Memory B cell (primary cell): ENCODE results near the gene BAG2.

Source experiments
- ATAC-seq: fragments of 150-1000 bp; cut with Tn5 transposase; 2 replicates; pipeline ENCODE4 v1.10.0; 2021; ENCODE audit warnings: low read depth, mild to moderate bottlenecking, moderate library complexity
- DNase-seq, 2 donors: peaks; one replicate each; pipeline ENCODE4 v3.0.0; 2022; ENCODE audit warnings: low spot score in 2 of 2
- H3K27ac Mint-ChIP-seq: one replicate; pipeline ENCODE4 v1.8.0; 2022; ENCODE audit warnings: mild to moderate bottlenecking, moderate library complexity, mixed read lengths
- H3K27me3 Mint-ChIP-seq: one replicate; pipeline ENCODE4 v1.8.0; 2022; ENCODE audit warnings: mixed read lengths
- H3K36me3 Mint-ChIP-seq: one replicate; pipeline ENCODE4 v1.8.0; 2022; ENCODE audit warnings: mild to moderate bottlenecking, mixed read lengths
- H3K4me1 Mint-ChIP-seq: one replicate; pipeline ENCODE4 v1.8.0; 2022; ENCODE audit warnings: mixed read lengths
- H3K4me3 Mint-ChIP-seq: one replicate; pipeline ENCODE4 v1.8.0; 2022; ENCODE audit warnings: mild to moderate bottlenecking, moderate library complexity, mixed read lengths
- H3K9me3 Mint-ChIP-seq: one replicate; pipeline ENCODE4 v1.8.0; 2022; ENCODE audit warnings: mixed read lengths

The BAG2 gene

GRCh38 chr6:57158658-57159057 is 13.5 kb upstream of the BAG2 start:
- H3K27ac Mint-ChIP-seq, result no peak overlapping the region
- no peaks in the 10 kb centered on the region for H3K9me3 Mint-ChIP-seq
- peaks cover 20% of the 10 kb centered on the region for H3K36me3 Mint-ChIP-seq
- no peak overlapping the region for H3K4me3 Mint-ChIP-seq
- no peak for ATAC-seq
- DNase-seq, result no peak
- peaks cover 2% of the 10 kb centered on the region for H3K4me1 Mint-ChIP-seq
- no peaks in the 10 kb centered on the region for H3K27me3 Mint-ChIP-seq

GRCh38 chr6:57159127-57159526 is 13.0 kb upstream of the BAG2 start:
- peaks cover 18% of the 10 kb centered on the region for H3K36me3 Mint-ChIP-seq
- ATAC-seq, result no peak
- H3K4me3 Mint-ChIP-seq, result no peak overlapping the region
- H3K9me3 Mint-ChIP-seq, result no peaks in the 10 kb centered on the region
- DNase-seq, result no peak
- H3K4me1 Mint-ChIP-seq, result peaks cover 2% of the 10 kb centered on the region
- H3K27ac Mint-ChIP-seq, result no peak overlapping the region
- no peaks in the 10 kb centered on the region for H3K27me3 Mint-ChIP-seq

DNA sequence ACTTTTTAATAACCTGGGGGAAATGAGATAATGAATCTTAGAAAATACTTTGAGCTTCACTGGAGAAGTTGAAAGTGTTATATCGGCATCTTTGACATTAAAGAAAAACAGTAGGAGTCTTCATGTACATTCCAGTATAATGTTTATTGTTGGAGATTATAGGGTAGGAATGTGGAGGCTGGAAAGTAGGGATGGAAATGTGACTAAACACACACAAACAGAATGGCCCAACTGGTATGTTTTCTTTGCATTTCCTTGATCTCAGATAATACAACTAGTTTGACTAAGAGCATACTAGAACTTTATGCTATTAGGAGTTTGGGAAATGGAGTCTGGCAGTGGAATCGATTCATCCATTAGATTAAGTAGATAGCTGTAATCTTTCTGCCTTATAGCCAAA is 10.1 kb upstream of the BAG2 start:
- H3K9me3 Mint-ChIP-seq, result no peaks in the 10 kb centered on the region
- peaks cover 29% of the 10 kb centered on the region for H3K36me3 Mint-ChIP-seq
- ATAC-seq, result no peak
- H3K27me3 Mint-ChIP-seq, result no peaks in the 10 kb centered on the region
- H3K4me1 Mint-ChIP-seq, result peaks cover 2% of the 10 kb centered on the region
- DNase-seq, result no peak
- H3K27ac Mint-ChIP-seq, result no peak overlapping the region
- no peak overlapping the region for H3K4me3 Mint-ChIP-seq

- H3K9me3 Mint-ChIP-seq, result no peaks in the 10 kb centered on the region
- no peak for ATAC-seq
- DNase-seq, result no peak
- peaks cover 2% of the 10 kb centered on the region for H3K4me1 Mint-ChIP-seq
- no peak overlapping the region for H3K4me3 Mint-ChIP-seq
- peaks cover 29% of the 10 kb centered on the region for H3K36me3 Mint-ChIP-seq
- H3K27ac Mint-ChIP-seq, result no peak overlapping the region
- H3K27me3 Mint-ChIP-seq, result no peaks in the 10 kb centered on the region
Observed at GRCh38 chr6:57162516-57162915, 9.6 kb upstream of the BAG2 start.

- H3K9me3 Mint-ChIP-seq, result no peaks in the 10 kb centered on the region
- ATAC-seq, result no peak
Observed at GRCh38 chr6:57163956-57164355, 8.2 kb upstream of the BAG2 start.

GRCh38 chr6:57165080-57165479 is 7.0 kb upstream of the BAG2 start:
- Mint-ChIP-seq H3K4me1 (peaks cover 2% of the 10 kb centered on the region), H3K27ac (no peak overlapping the region), H3K9me3 (no peaks in the 10 kb centered on the region), H3K36me3 (peaks cover 30% of the 10 kb centered on the region), H3K27me3 (no peaks in the 10 kb centered on the region), H3K4me3 (no peak overlapping the region)
- ATAC-seq (no peak), DNase-seq (no peak)

More at GRCh38 chr6:57163956-57164355, 8.2 kb upstream of the BAG2 start:
- DNase-seq, result no peak
- Mint-ChIP-seq H3K36me3 (peaks cover 29% of the 10 kb centered on the region), H3K27me3 (no peaks in the 10 kb centered on the region), H3K27ac (no peak overlapping the region), H3K4me1 (peaks cover 2% of the 10 kb centered on the region), H3K4me3 (no peak overlapping the region)

- ATAC-seq (no peak), DNase-seq (peak; percentile 0 to 16)
- Mint-ChIP-seq H3K27ac (peak overlapping the region; percentile 97), H3K27me3 (no peaks in the 10 kb centered on the region), H3K4me1 (peaks cover 23% of the 10 kb centered on the region), H3K4me3 (peak overlapping the region; percentile 93), H3K9me3 (no peaks in the 10 kb centered on the region), H3K36me3 (peaks cover 2% of the 10 kb centered on the region)
Observed at GRCh38 chr6:57173056-57173885, 1.1 kb downstream of the BAG2 start.

- H3K27me3 Mint-ChIP-seq, result no peaks in the 10 kb centered on the region
Observed at GRCh38 chr6:57173886-57174510, 1.9 kb downstream of the BAG2 start.

GRCh38 chr6:57174511-57174907 is 2.4 kb downstream of the BAG2 start:
- no peak overlapping the region for H3K4me3 Mint-ChIP-seq
- H3K27me3 Mint-ChIP-seq, result no peaks in the 10 kb centered on the region
- no peak overlapping the region for H3K27ac Mint-ChIP-seq
- DNase-seq (no peak), ATAC-seq (no peak)
- peaks cover 23% of the 10 kb centered on the region for H3K4me1 Mint-ChIP-seq
- peaks cover 2% of the 10 kb centered on the region for H3K36me3 Mint-ChIP-seq
- no peaks in the 10 kb centered on the region for H3K9me3 Mint-ChIP-seq

More at GRCh38 chr6:57173886-57174510, 1.9 kb downstream of the BAG2 start:
- Mint-ChIP-seq H3K4me1 (peaks cover 23% of the 10 kb centered on the region), H3K36me3 (peaks cover 2% of the 10 kb centered on the region), H3K4me3 (peak overlapping the region; percentile 93), H3K27ac (peak overlapping the region; percentile 25), H3K9me3 (no peaks in the 10 kb centered on the region)
- ATAC-seq (no peak), DNase-seq (no peak)

- H3K4me1 Mint-ChIP-seq, result peaks cover 23% of the 10 kb centered on the region
- no peaks in the 10 kb centered on the region for H3K9me3 Mint-ChIP-seq
Observed at GRCh38 chr6:57177545-57178265, 5.6 kb downstream of the BAG2 start.

DNA sequence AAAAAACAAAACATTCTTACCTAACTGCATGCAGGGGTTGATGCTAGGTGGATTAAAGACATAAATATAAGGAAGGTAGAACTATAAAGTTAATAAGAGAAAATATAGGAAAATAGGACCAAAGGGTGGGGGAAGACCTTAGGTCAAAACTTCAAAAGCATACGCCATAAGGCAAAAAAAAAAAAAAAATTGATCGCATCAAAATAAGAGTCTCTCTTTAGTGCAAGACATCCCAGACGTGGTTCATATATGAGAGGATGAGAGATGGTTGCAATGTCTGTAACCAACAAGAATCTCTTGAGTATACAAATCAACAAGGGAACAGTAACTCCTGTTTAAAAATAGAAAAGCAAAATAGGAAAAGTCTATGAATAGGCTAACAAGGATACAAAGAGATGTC is 8.5 kb downstream of the BAG2 start:
- DNase-seq, result no peak
- Mint-ChIP-seq H3K4me3 (no peak overlapping the region), H3K36me3 (peaks cover 13% of the 10 kb centered on the region), H3K27ac (no peak overlapping the region), H3K27me3 (no peaks in the 10 kb centered on the region), H3K9me3 (no peaks in the 10 kb centered on the region), H3K4me1 (peaks cover 10% of the 10 kb centered on the region)
- ATAC-seq, result no peak

More at GRCh38 chr6:57177545-57178265, 5.6 kb downstream of the BAG2 start:
- Mint-ChIP-seq H3K36me3 (peaks cover 11% of the 10 kb centered on the region), H3K4me3 (no peak overlapping the region), H3K27ac (peak overlapping the region; percentile 47), H3K27me3 (no peaks in the 10 kb centered on the region)
- ATAC-seq, result no peak
- no peak for DNase-seq

DNA sequence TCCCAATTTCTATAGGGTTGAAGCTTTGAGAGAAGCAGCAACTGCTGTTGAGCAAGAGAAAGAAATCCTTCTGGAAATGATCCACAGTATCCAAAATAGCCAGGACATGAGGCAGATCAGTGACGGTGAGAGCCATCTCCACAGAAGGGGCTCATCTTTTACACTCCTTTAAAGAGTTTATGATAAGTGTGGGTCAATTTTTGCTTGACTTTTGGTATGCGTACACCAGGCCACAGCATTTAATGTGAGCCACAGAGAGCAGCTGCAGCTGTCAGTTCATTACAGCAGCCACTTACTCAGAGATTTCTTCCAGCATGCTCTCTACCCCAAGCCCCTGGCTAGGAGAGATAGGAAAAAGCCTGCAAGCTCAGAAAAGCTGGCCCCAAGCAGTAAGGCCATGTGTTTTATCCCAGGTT is 9.9 kb downstream of the BAG2 start:
- no peak for ATAC-seq

GRCh38 chr6:57183336-57183735 is 11.2 kb downstream of the BAG2 start:
- no peak for ATAC-seq
- Mint-ChIP-seq H3K4me1 (peaks cover 3% of the 10 kb centered on the region), H3K4me3 (no peak overlapping the region), H3K9me3 (no peaks in the 10 kb centered on the region), H3K36me3 (peaks cover 13% of the 10 kb centered on the region), H3K27ac (no peak overlapping the region), H3K27me3 (no peaks in the 10 kb centered on the region)
- no peak for DNase-seq

More for the DNA sequence above, 9.9 kb downstream of the BAG2 start:
- H3K27ac Mint-ChIP-seq, result no peak overlapping the region
- H3K4me1 Mint-ChIP-seq, result peaks cover 3% of the 10 kb centered on the region
- no peak overlapping the region for H3K4me3 Mint-ChIP-seq
- no peaks in the 10 kb centered on the region for H3K9me3 Mint-ChIP-seq
- DNase-seq, result no peak
- H3K27me3 Mint-ChIP-seq, result no peaks in the 10 kb centered on the region
- peaks cover 13% of the 10 kb centered on the region for H3K36me3 Mint-ChIP-seq

DNA sequence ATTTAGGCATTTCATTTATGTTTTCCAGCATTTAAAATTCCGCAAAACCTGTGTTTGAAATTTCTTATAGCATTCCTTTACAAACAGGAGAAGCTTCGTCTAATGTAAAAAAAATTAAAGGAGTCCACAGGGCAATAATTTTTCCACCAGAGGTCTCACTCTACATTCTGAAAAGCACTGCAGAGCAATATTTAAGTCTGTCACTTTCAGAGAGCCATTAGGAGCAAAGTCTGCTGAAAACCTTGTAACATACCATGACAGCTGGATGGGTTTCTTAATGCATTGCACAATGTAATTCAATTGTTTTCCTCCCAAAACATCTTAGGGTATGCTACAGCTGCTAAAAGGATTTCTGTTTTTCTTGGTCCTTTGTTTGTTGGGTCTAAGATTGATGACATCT is 18.0 kb downstream of the BAG2 start:
- DNase-seq, result no peak
- Mint-ChIP-seq H3K4me1 (no peaks in the 10 kb centered on the region), H3K36me3 (peaks cover 5% of the 10 kb centered on the region), H3K27ac (no peak overlapping the region), H3K4me3 (no peak overlapping the region), H3K27me3 (no peaks in the 10 kb centered on the region), H3K9me3 (no peaks in the 10 kb centered on the region)
- no peak for ATAC-seq
